HG02938 (cell line): ENCODE results near the gene PCNX2.

Experiments used
- ATAC-seq: cut with Tn5 transposase; IDR thresholded peaks from one replicate; pipeline ENCODE4 v1.9.1; 2021; ENCODE audit warnings: mild to moderate bottlenecking, moderate library complexity; ENCODE audit not compliant: unreplicated experiment

Gene PCNX2

GRCh38 chr1:232992227-232992626, 303.3 kb downstream of the PCNX2 start:
- no peak for ATAC-seq

GRCh38 chr1:232991238-232991637, 304.3 kb downstream of the PCNX2 start:
- ATAC-seq, result no peak

- no peak for ATAC-seq
These were observed 305.1 kb downstream of the PCNX2 start for GRCh38 chr1:232990176-232991128.

GRCh38 chr1:232988572-232989040, 306.9 kb downstream of the PCNX2 start:
- ATAC-seq, result no peak

GRCh38 chr1:232987774-232988140, 307.8 kb downstream of the PCNX2 start:
- no peak for ATAC-seq

GRCh38 chr1:232987046-232987773, 308.3 kb downstream of the PCNX2 start:
- ATAC-seq, result no peak

- no peak for ATAC-seq
These were observed 309.0 kb downstream of the PCNX2 start for GRCh38 chr1:232986527-232986922.

GRCh38 chr1:232985882-232986526, 309.5 kb downstream of the PCNX2 start:
- no peak for ATAC-seq

GRCh38 chr1:232984577-232985425, 310.7 kb downstream of the PCNX2 start:
- ATAC-seq, result no peak

- no peak for ATAC-seq
These were observed 311.5 kb downstream of the PCNX2 start for GRCh38 chr1:232983817-232984567.

- ATAC-seq, result no peak
These were observed 312.1 kb downstream of the PCNX2 start for GRCh38 chr1:232983375-232983774.

- ATAC-seq, result no peak
These were observed 313.1 kb downstream of the PCNX2 start for GRCh38 chr1:232982238-232982944.

- no peak for ATAC-seq
These were observed 314.5 kb downstream of the PCNX2 start for GRCh38 chr1:232980986-232981560.

GRCh38 chr1:232980355-232980978, 315.1 kb downstream of the PCNX2 start:
- no peak for ATAC-seq

GRCh38 chr1:232979558-232979957, 316.0 kb downstream of the PCNX2 start:
- no peak for ATAC-seq

GRCh38 chr1:232978815-232979214, 316.7 kb downstream of the PCNX2 start:
- ATAC-seq, result no peak

GRCh38 chr1:232978091-232978634, 317.4 kb downstream of the PCNX2 start:
- ATAC-seq, result no peak

GRCh38 chr1:232974971-232975370, 320.6 kb downstream of the PCNX2 start:
- no peak for ATAC-seq
